ENCODE measurements around the gene PTPRA. TPM values are rescaled to one million over a fixed set of nuclear protein-coding genes. Genes with fewer than 3 reads are reported as not detected.

PTPRA gene
- total RNA-seq, 1 experiment from 2014 or later: 29.3 TPM

- H3K36me3 Mint-ChIP-seq (ENCODE audit: insufficient read depth, unreplicated experiment): peaks cover 5% of the 10 kb centered on the region
- TF ChIP-seq, protein P1, sequence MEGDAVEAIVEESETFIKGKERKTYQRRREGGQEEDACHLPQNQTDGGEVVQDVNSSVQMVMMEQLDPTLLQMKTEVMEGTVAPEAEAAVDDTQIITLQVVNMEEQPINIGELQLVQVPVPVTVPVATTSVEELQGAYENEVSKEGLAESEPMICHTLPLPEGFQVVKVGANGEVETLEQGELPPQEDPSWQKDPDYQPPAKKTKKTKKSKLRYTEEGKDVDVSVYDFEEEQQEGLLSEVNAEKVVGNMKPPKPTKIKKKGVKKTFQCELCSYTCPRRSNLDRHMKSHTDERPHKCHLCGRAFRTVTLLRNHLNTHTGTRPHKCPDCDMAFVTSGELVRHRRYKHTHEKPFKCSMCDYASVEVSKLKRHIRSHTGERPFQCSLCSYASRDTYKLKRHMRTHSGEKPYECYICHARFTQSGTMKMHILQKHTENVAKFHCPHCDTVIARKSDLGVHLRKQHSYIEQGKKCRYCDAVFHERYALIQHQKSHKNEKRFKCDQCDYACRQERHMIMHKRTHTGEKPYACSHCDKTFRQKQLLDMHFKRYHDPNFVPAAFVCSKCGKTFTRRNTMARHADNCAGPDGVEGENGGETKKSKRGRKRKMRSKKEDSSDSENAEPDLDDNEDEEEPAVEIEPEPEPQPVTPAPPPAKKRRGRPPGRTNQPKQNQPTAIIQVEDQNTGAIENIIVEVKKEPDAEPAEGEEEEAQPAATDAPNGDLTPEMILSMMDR (IDR thresholded peaks at IDR 0.05; ENCODE audit: unreplicated experiment): no peak
- no TSS peak for BruUV-seq (replicated peaks)
- no peak overlapping the region for H3K27ac Mint-ChIP-seq (ENCODE audit: low read depth, unreplicated experiment)
- no peaks in the 10 kb centered on the region for H3K27me3 Mint-ChIP-seq (ENCODE audit: insufficient read depth, unreplicated experiment)
- CTCF ChIA-PET: interaction anchor here (0.6 to 1.2 kb wide), 2 partner anchors 18 to 70 kb away, joined by 4 read pairs; no protein-coding TSS in a partner anchor
- intact Hi-C loops (cut with micrococcal nuclease): no loop called here
- H3K4me3 Mint-ChIP-seq (ENCODE audit: unreplicated experiment): no peak overlapping the region
- POLR2A ChIA-PET: interaction anchor here (1.5 kb wide), 1 partner anchor 10 kb away, joined by 3 read pairs; no protein-coding TSS in a partner anchor
- H3K4me1 Mint-ChIP-seq (ENCODE audit: insufficient read depth, unreplicated experiment): no peaks in the 10 kb centered on the region
- H3K9me3 Mint-ChIP-seq (ENCODE audit: unreplicated experiment): no peaks in the 10 kb centered on the region
- DNase-seq (ENCODE audit: unreplicated experiment): no peak
These were observed 100.3 kb downstream of the PTPRA start for GRCh38 chr20:2973574-2973973.

- H3K36me3 Mint-ChIP-seq (ENCODE audit: insufficient read depth, unreplicated experiment): no peaks in the 10 kb centered on the region
- H3K9me3 Mint-ChIP-seq (ENCODE audit: unreplicated experiment): no peaks in the 10 kb centered on the region
- intact Hi-C loops (cut with micrococcal nuclease): no loop called here
- CTCF ChIA-PET: no interaction called here
- no TSS peak for BruUV-seq (replicated peaks)
- H3K27ac Mint-ChIP-seq (ENCODE audit: low read depth, unreplicated experiment): no peak overlapping the region
- no peaks in the 10 kb centered on the region for H3K27me3 Mint-ChIP-seq (ENCODE audit: insufficient read depth, unreplicated experiment)
- POLR2A ChIA-PET: interaction anchor here (0.6 kb wide), 1 partner anchor 282 kb away, joined by 4 read pairs; no protein-coding TSS in a partner anchor
- TF ChIP-seq, protein P1 (IDR thresholded peaks at IDR 0.05; ENCODE audit: unreplicated experiment): no peak
- no peaks in the 10 kb centered on the region for H3K4me1 Mint-ChIP-seq (ENCODE audit: insufficient read depth, unreplicated experiment)
- DNase-seq (ENCODE audit: unreplicated experiment): no peak
- H3K4me3 Mint-ChIP-seq (ENCODE audit: unreplicated experiment): no peak overlapping the region
These were observed 105.2 kb downstream of the PTPRA start for GRCh38 chr20:2978519-2978918.

- POLR2A ChIA-PET: no interaction called here
- Mint-ChIP-seq H3K4me1 (ENCODE audit: insufficient read depth, unreplicated experiment) (peaks cover 7% of the 10 kb centered on the region), H3K4me3 (ENCODE audit: unreplicated experiment) (no peak overlapping the region), H3K27ac (ENCODE audit: low read depth, unreplicated experiment) (no peak overlapping the region), H3K27me3 (ENCODE audit: insufficient read depth, unreplicated experiment) (no peaks in the 10 kb centered on the region), H3K9me3 (ENCODE audit: unreplicated experiment) (no peaks in the 10 kb centered on the region), H3K36me3 (ENCODE audit: insufficient read depth, unreplicated experiment) (peaks cover 2% of the 10 kb centered on the region)
- no TSS peak for BruUV-seq (replicated peaks)
- intact Hi-C loops (cut with micrococcal nuclease): no loop called here
- TF ChIP-seq, protein P1 (IDR thresholded peaks at IDR 0.05; ENCODE audit: unreplicated experiment): no peak
- DNase-seq (ENCODE audit: unreplicated experiment): no peak
- CTCF ChIA-PET: interaction anchor here (0.6 to 0.9 kb wide), 3 partner anchors 19 to 155 kb away, joined by 3 to 4 read pairs (median 3); no protein-coding TSS in a partner anchor
These were observed 108.4 kb downstream of the PTPRA start for GRCh38 chr20:2981646-2982045.

GRCh38 chr20:2983508-2983907, 110.2 kb downstream of the PTPRA start:
- ChIA-PET CTCF (interaction anchor here (0.7 kb wide), 1 partner anchor 469 kb away, joined by 4 read pairs; no protein-coding TSS in a partner anchor), POLR2A (no interaction called here)
- intact Hi-C loops (cut with micrococcal nuclease): no loop called here
- no peak overlapping the region for H3K4me3 Mint-ChIP-seq (ENCODE audit: unreplicated experiment)
- DNase-seq (ENCODE audit: unreplicated experiment): no peak
- peaks cover 20% of the 10 kb centered on the region for H3K36me3 Mint-ChIP-seq (ENCODE audit: insufficient read depth, unreplicated experiment)
- no TSS peak for BruUV-seq (replicated peaks)
- H3K27me3 Mint-ChIP-seq (ENCODE audit: insufficient read depth, unreplicated experiment): no peaks in the 10 kb centered on the region
- H3K9me3 Mint-ChIP-seq (ENCODE audit: unreplicated experiment): no peaks in the 10 kb centered on the region
- H3K27ac Mint-ChIP-seq (ENCODE audit: low read depth, unreplicated experiment): no peak overlapping the region
- peaks cover 9% of the 10 kb centered on the region for H3K4me1 Mint-ChIP-seq (ENCODE audit: insufficient read depth, unreplicated experiment)
- TF ChIP-seq, protein P1 (IDR thresholded peaks at IDR 0.05; ENCODE audit: unreplicated experiment): no peak
